ENCODE results near the gene PRDM5. TPM values are rescaled to one million over a fixed set of nuclear protein-coding genes. Genes with fewer than 3 reads are reported as not detected.

The PRDM5 gene
- total and polyA plus RNA-seq, 10 of the 15 experiments (the other 5 are each of a cell fraction or from before 2014, with no cell fraction given), result 0.07 TPM; not detected in 9

DNA sequence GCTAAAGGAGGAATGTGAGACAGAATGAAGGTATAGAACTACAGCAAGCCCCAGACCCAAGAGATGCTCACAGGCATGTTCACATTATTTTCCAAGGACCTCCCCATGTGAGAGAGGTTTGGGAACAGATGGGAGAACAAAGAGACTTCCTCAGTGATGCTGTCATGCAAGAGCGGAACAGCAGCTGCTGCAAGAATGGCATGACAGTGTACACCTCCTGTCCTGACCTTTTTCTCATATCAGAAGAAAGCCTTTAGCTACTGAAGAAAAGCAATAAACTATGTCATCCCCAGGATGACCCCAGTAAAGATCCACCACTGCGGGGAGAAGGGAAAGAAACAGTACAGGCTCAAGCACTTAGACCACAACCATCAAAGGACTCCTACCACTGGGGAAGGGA, 7.2 kb downstream of the PRDM5 start:
- Histone ChIP-seq H3K4me3 (no peak overlapping the region), H3K4me2 (ENCODE audit: control insufficient read depth, insufficient read depth) (no peak overlapping the region), H3K4me1 (ENCODE audit: control insufficient read depth, insufficient read depth, low read length) (no peaks in the 10 kb centered on the region), H3K27me3 (replicated peaks in 1 of 2; ENCODE audit: control insufficient read depth in 2 of 2, insufficient read depth in 2 of 2, low read length in 1 of 2) (peaks cover 0 to 3% of the 10 kb centered on the region in 2 experiments; a peak in 2 of 4 replicates), H3K9ac (ENCODE audit: control insufficient read depth, insufficient read depth, low read length) (no peak overlapping the region), H3K79me2 (ENCODE audit: control insufficient read depth, insufficient read depth, low read length) (no peaks in the 10 kb centered on the region), H3K36me3 (ENCODE audit: control insufficient read depth in 2 of 2, insufficient read depth in 2 of 2, low read length in 1 of 2) (no peaks in the 10 kb centered on the region), H4K20me1 (ENCODE audit: control insufficient read depth, insufficient read depth) (no peaks in the 10 kb centered on the region), H3K9me3 (replicated peaks; ENCODE audit: control insufficient read depth, insufficient read depth, low read length) (no peaks in the 10 kb centered on the region), H2AFZ (ENCODE audit: control insufficient read depth, low read depth, low read length) (no peak overlapping the region), H3K27ac (ENCODE audit: control insufficient read depth, insufficient read depth) (no peak overlapping the region)
- in situ Hi-C loops (cut with MboI), result no loop called here
- DNase-seq (ENCODE audit: low read depth, low spot score) (no peak), FAIRE-seq (no peak), ATAC-seq (no peak)
- intact Hi-C loops (cut with micrococcal nuclease; ENCODE audit: unreplicated experiment), result no loop called here
- TF ChIP-seq RB1 (IDR thresholded peaks at IDR 0.05; ENCODE audit: borderline replicate concordance) (no peak), PML (IDR thresholded peaks at IDR 0.05; ENCODE audit: low read length) (no peak), SRF (IDR thresholded peaks at IDR 0.05; ENCODE audit: low read depth in 2 of 2, low read length in 2 of 2) (no peak)
- TF ChIP-seq, protein P1, sequence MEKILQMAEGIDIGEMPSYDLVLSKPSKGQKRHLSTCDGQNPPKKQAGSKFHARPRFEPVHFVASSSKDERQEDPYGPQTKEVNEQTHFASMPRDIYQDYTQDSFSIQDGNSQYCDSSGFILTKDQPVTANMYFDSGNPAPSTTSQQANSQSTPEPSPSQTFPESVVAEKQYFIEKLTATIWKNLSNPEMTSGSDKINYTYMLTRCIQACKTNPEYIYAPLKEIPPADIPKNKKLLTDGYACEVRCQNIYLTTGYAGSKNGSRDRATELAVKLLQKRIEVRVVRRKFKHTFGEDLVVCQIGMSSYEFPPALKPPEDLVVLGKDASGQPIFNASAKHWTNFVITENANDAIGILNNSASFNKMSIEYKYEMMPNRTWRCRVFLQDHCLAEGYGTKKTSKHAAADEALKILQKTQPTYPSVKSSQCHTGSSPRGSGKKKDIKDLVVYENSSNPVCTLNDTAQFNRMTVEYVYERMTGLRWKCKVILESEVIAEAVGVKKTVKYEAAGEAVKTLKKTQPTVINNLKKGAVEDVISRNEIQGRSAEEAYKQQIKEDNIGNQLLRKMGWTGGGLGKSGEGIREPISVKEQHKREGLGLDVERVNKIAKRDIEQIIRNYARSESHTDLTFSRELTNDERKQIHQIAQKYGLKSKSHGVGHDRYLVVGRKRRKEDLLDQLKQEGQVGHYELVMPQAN (conservative IDR thresholded peaks at IDR 0.05), result no peak
- ChIA-PET POLR2A (no interaction called here), RAD21 (ENCODE audit: unreplicated experiment) (no interaction called here), SMC1A (ENCODE audit: uncharacterized antibody, unreplicated experiment) (no interaction called here), CTCF (interaction anchor here (1.0 kb wide), 1 partner anchor 203 kb away, joined by 3 read pairs; no protein-coding TSS in a partner anchor)
- no TSS peak for BruUV-seq (replicated peaks)
- 71% methylated on average over 2 of the region's 2 CpGs for WGBS (ENCODE audit: insufficient coverage, insufficient replicate concordance, low lambda C conversion rate, missing lambda C conversion rate)

DNA sequence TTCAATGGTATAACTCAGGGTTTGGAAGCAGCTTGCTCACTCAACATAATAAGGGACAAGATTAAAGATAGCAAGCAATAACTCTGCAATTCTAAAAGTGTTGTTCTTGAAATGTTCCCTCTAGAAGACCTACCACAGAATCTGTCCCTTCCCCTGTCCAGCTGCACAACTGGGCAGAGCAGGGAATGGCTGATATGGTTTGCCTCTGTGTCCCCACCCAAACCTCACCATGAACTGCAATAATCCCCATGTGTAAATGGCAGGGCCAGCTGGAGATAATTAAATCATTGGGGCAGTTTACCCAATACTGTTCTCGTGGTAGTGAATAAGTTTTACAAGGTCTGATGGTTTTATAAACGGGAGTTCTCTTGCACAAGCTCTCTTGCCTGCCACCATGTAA, 19.1 kb downstream of the PRDM5 start:
- Histone ChIP-seq H4K20me1 (ENCODE audit: control insufficient read depth, insufficient read depth) (no peaks in the 10 kb centered on the region), H3K27me3 (replicated peaks in 1 of 2; ENCODE audit: control insufficient read depth in 2 of 2, insufficient read depth in 2 of 2, low read length in 1 of 2) (no peaks in the 10 kb centered on the region; a peak in 1 of 4 replicates), H3K79me2 (ENCODE audit: control insufficient read depth, insufficient read depth, low read length) (no peaks in the 10 kb centered on the region), H2AFZ (ENCODE audit: control insufficient read depth, low read depth, low read length) (no peak overlapping the region), H3K4me1 (ENCODE audit: control insufficient read depth, insufficient read depth, low read length) (no peaks in the 10 kb centered on the region), H3K9ac (ENCODE audit: control insufficient read depth, insufficient read depth, low read length) (no peak overlapping the region), H3K27ac (ENCODE audit: control insufficient read depth, insufficient read depth) (no peak overlapping the region), H3K9me3 (replicated peaks; ENCODE audit: control insufficient read depth, insufficient read depth, low read length) (no peaks in the 10 kb centered on the region), H3K4me2 (ENCODE audit: control insufficient read depth, insufficient read depth) (no peak overlapping the region), H3K36me3 (ENCODE audit: control insufficient read depth in 2 of 2, insufficient read depth in 2 of 2, low read length in 1 of 2) (no peaks in the 10 kb centered on the region), H3K4me3 (no peak overlapping the region)
- ChIA-PET CTCF (no interaction called here), SMC1A (ENCODE audit: uncharacterized antibody, unreplicated experiment) (no interaction called here), POLR2A (no interaction called here), RAD21 (ENCODE audit: unreplicated experiment) (no interaction called here)
- no TSS peak for BruUV-seq (replicated peaks)
- no peak for FAIRE-seq
- intact Hi-C loops (cut with micrococcal nuclease; ENCODE audit: unreplicated experiment), result no loop called here
- no peak for TF ChIP-seq ZNF217 (IDR thresholded peaks at IDR 0.05)
- TF ChIP-seq BCL11A (IDR thresholded peaks at IDR 0.05; ENCODE audit: low read depth, low read length), result no peak
- no peak for TF ChIP-seq YY1 (IDR thresholded peaks at IDR 0.05; ENCODE audit: low read depth, low read length)
- TF ChIP-seq JUND (IDR thresholded peaks at IDR 0.05; ENCODE audit: low read depth, low read length), result no peak
- TF ChIP-seq CHD2 (IDR thresholded peaks at IDR 0.05; ENCODE audit: borderline replicate concordance, low read depth, low read length), result no peak
- TF ChIP-seq NBN (IDR thresholded peaks at IDR 0.05), result no peak
- TF ChIP-seq PML (IDR thresholded peaks at IDR 0.05; ENCODE audit: low read length), result no peak
- no peak for TF ChIP-seq HDGF (IDR thresholded peaks at IDR 0.05)
- TF ChIP-seq ATF7 (IDR thresholded peaks at IDR 0.05; ENCODE audit: low read depth), result no peak
- no peak for TF ChIP-seq SIX5 (IDR thresholded peaks at IDR 0.05; ENCODE audit: low read depth, low read length, severe bottlenecking)
- no peak for TF ChIP-seq CREM (IDR thresholded peaks at IDR 0.05; ENCODE audit: low read depth)
- ATAC-seq, result no peak
- WGBS (ENCODE audit: insufficient coverage, insufficient replicate concordance, low lambda C conversion rate, missing lambda C conversion rate), result 3% methylated on average over 2 of the region's 2 CpGs
- no peak for DNase-seq (ENCODE audit: low read depth, low spot score)
- in situ Hi-C loops (cut with MboI), result no loop called here
